Left kidney (tissue), 2 donors: Measurements from ENCODE around the gene HCAR2. TPM values are rescaled to one million over a fixed set of nuclear protein-coding genes. Genes with fewer than 3 reads are reported as not detected.
"Not testable (repeated sequence)": the region's sequence is repeated elsewhere in the genome, so short reads cannot be mapped to it uniquely, and the experiment has no call there.

Experiments used
- DNase-seq: peaks from one replicate; pipeline ENCODE4 v3.0.0-alpha.2; 2013
- polyA plus RNA-seq: library from polyadenylated mRNA; unstranded; fragments of 120-200 nt; gene quantifications from one replicate; pipeline ENCODE4 v1.2.1, GENCODE V29; 2013; ENCODE audit not compliant: insufficient read length

Gene HCAR2
- polyA plus RNA-seq, 1 donor, result 0.57 TPM

DNA sequence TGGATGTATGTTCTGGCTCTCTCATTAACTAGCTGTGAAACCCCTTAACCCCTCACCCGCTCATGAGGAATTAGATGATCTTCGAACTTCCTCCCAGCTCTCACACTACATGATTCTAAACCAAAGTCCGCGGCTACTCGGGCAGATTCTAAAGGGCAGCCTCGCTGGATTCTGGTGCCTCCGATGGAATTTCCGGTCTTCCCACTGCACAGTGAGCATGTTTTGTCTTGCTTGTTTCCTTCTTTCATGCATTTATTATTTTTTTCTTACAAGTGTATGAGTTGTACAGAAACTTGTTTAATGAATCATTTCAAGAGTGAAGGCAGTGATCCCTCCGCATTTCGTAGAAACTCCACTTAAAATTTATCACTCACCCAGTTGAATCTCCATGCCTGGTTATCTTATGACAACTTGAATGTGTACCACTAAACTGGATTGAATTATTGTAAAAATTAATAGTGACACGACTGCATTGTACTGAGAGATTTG is 17.9 kb upstream of the HCAR2 start:
- no peak for DNase-seq

DNA sequence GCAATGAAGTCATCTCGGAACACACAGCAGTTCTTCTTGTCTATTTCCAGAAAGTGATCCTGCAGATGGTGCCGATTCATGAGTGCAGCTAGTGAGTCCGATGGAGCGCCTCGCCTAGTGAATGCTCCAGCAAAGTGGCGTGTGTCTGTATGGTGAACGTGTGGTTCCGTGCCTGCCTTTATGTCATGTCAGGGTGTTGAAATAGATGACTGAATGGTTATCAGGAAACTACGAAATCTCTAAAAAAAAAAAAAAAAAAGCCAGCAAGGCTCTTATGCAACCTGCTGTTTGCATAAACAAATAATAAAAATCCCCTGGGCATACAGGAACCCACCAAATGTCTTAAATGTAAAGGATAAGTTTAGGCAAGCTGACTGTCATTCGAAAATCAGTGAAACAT is 13.5 kb upstream of the HCAR2 start, which contains the start of gene HCAR3:
Gene HCAR3 (minus strand): TSS at position 154 of the 400 bp plus-strand sequence. CDS start 74 bp downstream, at position 80.
- not testable (repeated sequence) for DNase-seq

- DNase-seq, result not testable (repeated sequence)
Measured at GRCh38 chr12:122715211-122715610, 12.1 kb upstream of the HCAR2 start.

GRCh38 chr12:122713491-122714188 is 10.5 kb upstream of the HCAR2 start:
- not testable (repeated sequence) for DNase-seq

GRCh38 chr12:122711266-122711665 is 8.1 kb upstream of the HCAR2 start:
- not testable (repeated sequence) for DNase-seq

DNA sequence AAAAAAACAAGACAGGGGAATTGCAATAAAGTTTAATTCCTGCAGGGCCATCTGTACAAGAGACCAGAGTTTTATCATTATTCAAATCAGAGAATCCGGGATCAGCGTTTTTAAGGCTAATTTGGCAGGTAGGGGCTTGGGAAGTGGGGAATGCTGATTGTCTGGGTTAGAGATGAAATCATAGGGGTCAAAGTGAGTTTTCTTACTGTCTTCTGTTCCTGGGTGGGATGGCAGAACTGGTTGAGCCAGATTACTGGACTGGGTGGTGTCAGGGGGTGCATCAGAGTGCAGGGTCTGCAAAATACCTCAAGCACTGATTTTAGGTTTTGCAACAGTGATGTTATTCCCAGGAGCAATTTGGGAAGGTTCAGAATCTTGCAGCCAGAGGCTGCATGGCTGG is 7.2 kb upstream of the HCAR2 start:
- DNase-seq, result not testable (repeated sequence)

DNA sequence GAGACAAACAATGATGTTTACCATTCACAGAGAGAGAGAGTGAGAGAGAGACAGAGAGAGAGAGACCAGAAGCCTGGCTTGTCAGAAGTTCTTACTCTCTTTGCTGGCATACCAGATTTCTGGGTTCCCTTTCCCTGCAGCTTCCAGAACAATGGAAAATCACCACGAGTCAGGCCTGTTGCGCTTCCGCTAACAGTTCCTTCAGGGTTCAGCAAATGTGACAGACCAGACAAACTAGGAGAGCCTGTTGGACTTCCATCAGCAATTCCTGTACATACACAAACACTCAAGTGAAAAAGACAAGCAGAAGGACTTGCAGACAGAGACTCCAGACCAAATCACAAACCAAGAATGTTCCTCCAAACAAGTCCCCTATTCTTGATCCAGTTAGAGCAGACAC is 6.1 kb upstream of the HCAR2 start:
- DNase-seq, result not testable (repeated sequence)

GRCh38 chr12:122703841-122704240 is 684 bp upstream of the HCAR2 start:
- not testable (repeated sequence) for DNase-seq

- DNase-seq, result not testable (repeated sequence)
Measured at GRCh38 chr12:122701481-122701880, 1.7 kb downstream of the HCAR2 start.

- not testable (repeated sequence) for DNase-seq
Measured at GRCh38 chr12:122700038-122700710, 3.0 kb downstream of the HCAR2 start.

- DNase-seq, result not testable (repeated sequence)
Measured at GRCh38 chr12:122696922-122697321, 6.2 kb downstream of the HCAR2 start.

- no peak for DNase-seq
Measured at GRCh38 chr12:122691566-122691965, 11.6 kb downstream of the HCAR2 start.

DNA sequence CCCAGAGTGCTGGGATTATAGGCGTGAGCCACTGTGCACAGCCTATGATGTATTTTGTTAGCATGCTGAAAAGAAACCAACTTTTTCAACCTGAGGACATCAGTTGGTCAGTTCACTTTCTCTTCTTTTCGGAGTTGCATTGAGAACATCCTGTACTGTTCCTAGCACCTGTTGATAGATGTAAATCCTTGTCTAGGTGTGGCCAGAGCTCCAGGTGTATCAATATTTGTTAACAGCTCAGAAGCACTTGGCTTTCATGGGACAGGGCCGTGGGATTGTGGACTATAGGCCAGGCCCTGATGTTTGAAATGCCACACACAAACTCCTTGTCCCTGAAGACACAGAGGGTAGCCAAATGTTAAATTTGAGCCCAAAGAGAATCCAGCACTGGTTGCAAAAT is 14.9 kb downstream of the HCAR2 start:
- no peak for DNase-seq

- DNase-seq, result no peak
Measured at GRCh38 chr12:122687086-122687485, 16.1 kb downstream of the HCAR2 start.

GRCh38 chr12:122686538-122686937 is 16.6 kb downstream of the HCAR2 start:
- DNase-seq, result no peak

- DNase-seq, result no peak
Measured at GRCh38 chr12:122684297-122684813, 18.8 kb downstream of the HCAR2 start.

DNA sequence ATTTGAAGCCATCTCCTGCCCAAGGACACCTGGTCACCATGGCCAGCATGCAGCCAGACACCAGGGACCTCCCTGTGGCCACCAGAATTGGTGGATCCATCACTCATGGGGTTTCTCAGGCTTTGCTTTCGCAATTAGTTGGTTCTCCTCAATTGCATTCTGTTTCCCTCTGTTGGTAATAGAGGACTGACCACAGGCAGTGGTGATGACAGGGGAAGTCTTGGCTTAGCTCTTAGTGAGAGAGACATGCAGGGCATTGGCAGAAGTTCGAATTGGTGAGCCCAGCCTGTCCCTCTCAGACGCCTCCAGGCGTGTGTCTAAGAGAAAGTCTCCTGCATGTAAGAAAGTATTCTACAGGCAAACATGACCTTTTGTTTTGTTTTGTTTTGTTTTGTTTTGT is 21.3 kb downstream of the HCAR2 start:
- no peak for DNase-seq

GRCh38 chr12:122680989-122681388 is 22.2 kb downstream of the HCAR2 start:
- DNase-seq, result not testable (repeated sequence)

DNA sequence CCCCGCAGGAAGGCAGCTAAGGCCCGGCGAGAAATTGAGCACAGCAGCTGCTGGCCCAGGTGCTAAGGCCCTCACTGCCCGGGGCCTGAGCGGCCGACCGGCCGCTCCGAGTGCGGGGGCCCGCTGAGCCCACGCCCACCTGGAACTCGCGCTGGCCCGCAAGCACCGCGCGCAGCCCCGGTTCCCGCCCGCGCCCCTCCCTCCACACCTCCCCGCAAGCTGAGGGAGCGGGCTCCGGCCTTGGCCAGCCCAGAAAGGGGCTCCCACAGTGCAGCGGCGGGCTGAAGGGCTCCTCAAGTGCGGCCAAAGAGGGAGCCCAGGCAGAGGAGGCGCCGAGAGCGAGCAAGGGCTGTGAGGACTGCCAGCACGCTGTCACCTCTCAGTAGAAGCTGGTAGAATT is 26.4 kb downstream of the HCAR2 start:
- not testable (repeated sequence) for DNase-seq

DNA sequence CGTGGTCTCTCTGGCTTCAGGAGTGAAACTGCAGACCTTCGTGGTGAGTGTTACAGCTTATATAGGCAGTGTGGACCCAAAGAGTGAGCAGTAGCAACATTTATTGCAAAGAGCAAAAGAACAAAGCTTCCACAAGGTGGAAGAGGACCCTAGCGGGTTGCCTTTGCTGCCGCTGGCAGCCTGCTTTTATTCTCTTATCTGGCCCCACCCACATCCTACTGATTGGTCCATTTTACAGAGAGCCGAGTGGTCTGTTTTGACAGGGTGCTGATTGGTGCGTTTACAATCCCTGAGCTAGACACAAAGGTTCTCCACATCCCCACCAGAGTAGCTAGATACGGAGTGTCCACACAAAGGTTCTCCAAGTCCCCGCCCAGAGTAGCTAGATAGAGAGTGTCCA is 27.1 kb downstream of the HCAR2 start:
- DNase-seq, result not testable (repeated sequence)

DNA sequence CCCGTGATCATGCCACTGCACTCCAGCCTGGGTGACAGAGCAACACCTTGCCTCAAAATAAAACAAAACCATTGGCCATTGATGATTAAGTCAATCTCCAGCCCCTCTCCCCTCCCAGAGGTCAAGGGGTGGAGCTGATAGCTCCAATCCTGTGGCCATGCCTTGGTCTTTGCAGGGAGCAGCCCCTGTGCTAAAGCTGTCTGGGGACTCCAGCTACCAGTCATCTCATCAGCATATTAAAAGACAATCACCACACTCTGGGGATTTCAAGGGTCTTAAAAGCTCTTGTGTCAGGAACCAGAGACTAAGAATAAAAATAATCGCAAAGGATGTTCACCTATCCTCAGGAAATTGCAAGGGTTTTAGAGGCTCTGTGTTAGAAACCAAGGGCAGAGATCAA is 30.6 kb downstream of the HCAR2 start:
- no peak for DNase-seq

DNA sequence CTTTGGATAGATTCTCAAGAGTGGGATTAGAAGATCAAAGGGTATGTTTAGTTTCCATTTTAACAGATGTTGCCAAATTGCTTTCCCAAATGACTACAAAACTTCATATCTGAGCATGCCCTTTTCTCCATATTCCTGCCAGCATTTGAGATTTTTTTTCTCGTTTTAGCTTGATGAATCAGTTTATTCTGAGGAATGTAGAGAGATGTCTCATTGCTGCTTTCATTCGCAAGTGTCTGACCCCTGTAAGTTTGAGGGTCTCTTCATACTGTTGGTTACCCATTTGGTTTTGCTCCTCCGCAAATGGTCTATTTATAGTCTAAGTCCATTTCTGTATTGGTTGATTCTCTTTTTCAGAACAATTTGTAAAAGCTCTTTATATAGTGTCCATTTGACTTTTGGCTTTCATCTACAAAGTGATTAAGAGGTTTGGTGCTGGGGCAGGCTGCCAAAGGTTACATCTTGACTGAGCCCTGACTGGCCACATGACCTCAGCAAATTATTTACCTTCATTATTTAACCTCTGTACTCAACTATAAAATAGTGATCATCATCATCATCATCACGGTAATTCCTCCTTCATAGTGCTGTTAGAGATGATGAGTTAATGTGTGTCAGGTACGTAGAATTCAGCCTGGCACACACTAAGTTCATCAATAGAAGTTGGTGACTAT is 33.6 kb downstream of the HCAR2 start:
- no peak for DNase-seq

DNA sequence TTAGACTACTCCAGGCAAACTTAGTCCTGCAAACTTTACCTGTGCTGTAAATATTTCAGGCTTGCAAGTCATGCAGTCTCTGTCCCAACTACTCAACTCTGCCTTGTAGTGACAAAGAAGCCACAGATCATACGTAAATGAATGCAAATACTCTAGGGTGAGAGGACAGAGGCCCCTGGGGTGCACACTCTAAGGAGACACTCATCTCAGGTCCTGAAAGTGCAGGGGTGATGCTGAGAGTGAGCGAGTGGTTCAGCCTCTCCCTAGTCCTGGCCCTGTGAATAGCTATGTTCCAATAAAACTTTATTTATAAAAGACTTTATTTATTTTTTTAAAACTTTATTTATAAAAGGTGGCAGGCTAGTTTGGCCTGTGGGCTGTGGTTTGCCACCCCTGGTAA is 34.9 kb downstream of the HCAR2 start:
- DNase-seq, result no peak
